GM19238 (cell line): ENCODE measurements around the gene COP1.

Experiments used
- DNase-seq: peaks from one replicate; pipeline ENCODE4 v3.0.0; 2011; ENCODE audit warnings: low spot score; ENCODE audit not compliant: insufficient read length

COP1 gene

GRCh38 chr1:176199707-176200106 lies 7.4 kb downstream of the COP1 start:
- DNase-seq = no peak

DNA sequence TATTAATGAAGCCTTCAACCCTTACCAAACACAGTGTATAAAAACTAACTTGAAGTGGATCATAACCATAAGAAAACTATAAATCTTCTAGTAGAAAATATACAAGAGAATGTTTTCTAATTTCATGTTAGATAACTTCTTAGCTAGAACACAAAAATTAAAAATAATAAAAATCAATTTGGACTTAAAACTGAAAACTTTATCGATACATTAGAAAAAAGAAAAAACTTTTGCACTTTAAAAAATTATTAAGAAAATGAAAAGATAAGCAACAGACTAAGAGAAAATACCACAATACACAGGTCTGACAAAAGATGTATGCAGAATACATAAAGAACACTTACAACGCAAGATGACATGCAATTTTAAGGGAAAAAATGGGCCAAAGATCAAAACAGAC lies 8.7 kb downstream of the COP1 start:
- no peak for DNase-seq

DNA sequence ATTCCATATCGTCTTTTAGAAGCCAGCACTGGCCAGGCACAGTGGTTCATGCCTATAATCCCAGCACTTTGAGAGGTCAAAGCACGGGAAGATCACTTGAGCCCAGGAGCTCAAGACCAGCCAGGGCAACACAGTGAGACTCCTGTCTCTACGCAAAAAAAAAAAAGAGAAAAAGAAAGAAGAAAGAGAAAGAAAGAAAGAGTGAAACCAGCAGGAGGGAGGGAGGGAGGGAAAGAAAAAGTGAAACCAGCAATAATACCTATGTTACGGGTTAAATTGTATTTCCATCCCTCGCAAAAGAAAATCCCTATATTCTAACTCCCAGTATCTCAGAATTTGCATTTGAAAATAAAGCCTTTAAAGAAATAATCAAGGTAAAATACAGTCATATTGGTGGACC lies 10.4 kb downstream of the COP1 start:
- DNase-seq = no peak

GRCh38 chr1:176195547-176195946 lies 11.5 kb downstream of the COP1 start:
- DNase-seq = no peak

DNA sequence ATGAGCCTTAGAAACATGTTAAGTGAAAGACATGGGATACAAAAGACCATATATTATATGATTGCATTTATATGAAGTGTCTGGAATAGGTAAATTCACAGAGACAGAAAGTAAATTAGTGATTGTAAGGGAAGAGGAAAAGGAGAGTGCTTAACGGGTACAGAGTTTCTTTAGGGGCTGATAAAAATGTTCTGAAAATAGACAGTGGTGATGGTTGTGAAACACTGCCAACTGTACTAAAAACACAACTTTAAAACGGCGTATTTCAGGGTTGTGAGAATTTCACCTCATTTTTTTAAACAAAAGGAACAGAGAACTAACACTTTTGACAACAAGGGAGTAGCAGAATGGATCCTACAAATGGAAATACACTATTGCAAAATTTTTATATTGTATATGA lies 13.4 kb downstream of the COP1 start:
- no peak for DNase-seq

DNA sequence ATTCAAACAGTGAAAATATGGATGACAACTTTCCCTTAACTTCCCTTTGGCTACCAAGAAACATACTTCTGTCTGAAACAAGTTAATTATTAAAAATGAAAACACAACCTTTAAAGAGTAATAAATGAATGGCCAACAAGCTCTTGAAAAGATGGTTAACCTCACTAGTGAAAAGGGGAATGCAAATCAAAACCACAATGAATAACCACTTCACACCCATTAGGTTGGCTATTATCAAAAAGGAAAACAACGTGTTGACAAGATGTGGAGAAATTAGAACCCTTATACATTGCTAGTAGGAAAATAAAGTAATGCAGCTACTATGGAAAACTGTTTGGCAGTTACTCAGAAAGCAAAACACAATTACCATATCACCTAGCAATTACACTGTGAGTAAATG lies 14.1 kb downstream of the COP1 start:
- no peak for DNase-seq

GRCh38 chr1:176188604-176189003 lies 18.5 kb downstream of the COP1 start:
- no peak for DNase-seq

GRCh38 chr1:176187001-176187400 lies 20.1 kb downstream of the COP1 start:
- DNase-seq = no peak

- no peak for DNase-seq
Measured at GRCh38 chr1:176183618-176184017, 23.5 kb downstream of the COP1 start.

DNA sequence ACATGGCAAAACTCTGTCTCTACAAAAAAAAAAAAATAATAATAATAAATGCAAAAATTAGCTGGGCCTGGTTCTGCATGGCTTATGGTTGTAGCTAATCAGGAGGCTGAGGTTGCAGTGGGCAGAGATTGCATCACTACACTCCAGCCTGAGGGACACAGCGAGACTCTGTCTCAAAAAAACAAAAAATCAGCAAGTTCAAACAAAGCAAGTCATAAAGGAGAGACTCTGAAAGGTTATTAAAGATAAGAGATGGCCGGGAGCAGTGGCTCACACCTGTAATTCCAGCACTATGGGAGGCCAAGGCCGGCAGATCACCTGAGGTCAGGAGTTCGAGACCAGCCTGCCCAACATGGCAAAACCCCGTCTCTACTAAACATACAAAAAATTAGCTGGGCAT lies 28.8 kb downstream of the COP1 start:
- no peak for DNase-seq

- no peak for DNase-seq
Measured at GRCh38 chr1:176177764-176178163, 29.3 kb downstream of the COP1 start.

GRCh38 chr1:176174108-176174507 lies 33.0 kb downstream of the COP1 start:
- DNase-seq = no peak

DNA sequence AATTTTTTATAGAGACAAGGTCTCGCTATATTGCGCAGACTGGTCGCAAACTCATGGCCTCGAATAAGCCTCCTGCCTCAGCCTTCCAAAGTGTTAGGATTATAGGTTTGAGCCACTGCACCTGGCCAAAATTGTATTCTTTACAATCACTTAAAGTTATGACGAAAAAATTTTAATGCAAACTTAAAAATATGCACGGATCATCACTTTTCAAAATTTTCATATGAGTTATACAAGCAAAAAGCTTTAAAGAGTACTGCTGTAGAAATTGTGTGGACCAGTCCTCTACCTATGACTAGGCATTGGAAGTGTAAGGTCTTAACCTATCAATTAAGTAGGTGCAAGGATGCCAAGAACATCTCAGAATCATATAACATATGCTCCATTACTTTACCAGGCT lies 34.9 kb downstream of the COP1 start:
- DNase-seq = no peak

DNA sequence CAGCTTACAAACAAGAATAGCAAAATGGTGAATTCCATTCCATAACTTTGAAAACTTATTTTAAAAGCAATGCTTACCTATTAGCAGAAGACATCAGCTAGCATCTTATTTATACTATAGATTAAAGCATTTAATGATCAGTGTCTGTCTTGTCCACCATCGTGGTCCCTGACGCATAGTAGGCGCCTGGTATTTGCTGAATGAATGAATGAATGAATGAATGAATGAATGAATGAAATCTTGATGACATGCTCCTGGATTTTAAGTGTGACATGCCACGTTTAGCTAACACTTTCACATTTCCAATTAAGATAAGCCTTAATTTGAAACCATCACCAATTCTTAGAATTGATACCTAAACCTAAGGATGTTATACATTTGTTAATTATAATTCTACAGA lies 39.9 kb downstream of the COP1 start:
- DNase-seq = no peak

DNA sequence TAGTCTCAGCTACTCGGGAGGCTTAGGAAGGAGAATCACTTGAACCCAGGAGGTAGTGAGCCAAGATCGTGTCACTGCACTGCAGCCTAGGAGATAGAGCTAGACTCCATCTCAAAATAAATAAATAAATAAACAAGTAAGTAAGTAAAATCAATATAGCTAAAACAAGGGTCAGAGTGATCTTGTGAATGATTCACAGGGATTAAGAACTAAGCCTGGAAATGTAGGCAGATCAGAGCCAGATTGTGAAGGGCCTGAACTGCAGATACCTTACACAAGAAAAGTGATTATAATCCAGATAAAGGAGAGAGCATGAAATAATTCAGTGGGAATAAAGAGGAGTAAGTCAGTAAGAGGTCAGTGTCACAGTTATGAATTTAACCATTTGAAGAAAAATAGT lies 41.5 kb downstream of the COP1 start:
- no peak for DNase-seq

GRCh38 chr1:176164014-176164678 lies 42.9 kb downstream of the COP1 start:
- no peak for DNase-seq

DNA sequence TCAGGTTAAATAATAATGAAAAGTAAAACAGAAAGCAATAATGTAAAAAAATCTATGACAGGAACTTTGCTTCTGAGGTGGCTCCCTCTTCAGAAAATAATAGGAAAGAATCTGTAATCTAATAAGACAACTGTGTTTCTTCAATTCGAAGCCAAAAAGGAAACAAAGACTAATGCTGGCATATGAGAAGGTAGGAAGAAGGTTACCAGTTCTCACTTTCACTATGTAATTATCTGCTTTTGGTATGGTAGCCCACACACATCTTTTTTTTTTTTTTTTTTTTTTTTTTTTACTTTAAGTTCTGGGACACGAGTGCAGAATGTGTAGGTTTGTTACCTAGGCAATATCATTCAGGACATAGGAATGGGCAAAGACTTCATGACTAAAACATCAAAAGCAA lies 47.1 kb downstream of the COP1 start:
- no peak for DNase-seq

DNA sequence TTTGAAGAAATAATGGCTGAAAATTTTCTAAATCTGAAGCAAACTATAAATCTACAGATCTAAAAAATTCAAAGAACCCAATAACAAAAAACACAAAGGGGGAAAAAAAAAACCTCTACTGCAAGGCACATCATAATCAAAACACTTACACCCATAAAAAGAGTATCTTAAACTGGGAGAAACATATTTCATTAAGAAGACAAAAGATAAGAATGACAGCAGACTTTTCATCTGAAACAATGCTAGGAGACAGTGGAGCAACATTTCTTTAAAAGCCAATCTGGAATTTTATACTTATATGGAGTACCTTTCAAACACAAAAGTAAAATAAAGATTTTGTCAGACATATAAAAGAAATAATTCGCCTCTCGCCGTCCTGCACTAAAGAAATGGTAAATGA lies 49.1 kb downstream of the COP1 start:
- DNase-seq = no peak

GRCh38 chr1:176149939-176150807 lies 56.9 kb downstream of the COP1 start:
- no peak for DNase-seq

DNA sequence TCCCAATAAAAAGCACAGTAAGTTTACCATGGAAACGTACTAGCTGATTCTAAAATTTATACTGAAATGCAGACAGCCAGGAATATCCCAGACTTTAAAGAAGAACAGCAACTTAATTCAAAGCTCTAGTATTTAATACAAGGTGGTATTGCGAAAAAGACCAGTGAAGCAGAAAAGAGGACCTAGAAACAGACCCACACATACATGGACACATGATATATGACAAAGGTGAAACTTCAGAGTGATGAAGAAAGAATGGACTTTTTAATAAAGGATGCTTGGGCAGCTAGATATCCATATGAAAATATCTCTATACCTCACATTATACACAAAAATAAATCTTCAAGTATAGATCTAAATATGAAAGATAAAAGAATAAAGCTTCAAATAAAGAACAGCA lies 62.6 kb downstream of the COP1 start:
- no peak for DNase-seq

DNA sequence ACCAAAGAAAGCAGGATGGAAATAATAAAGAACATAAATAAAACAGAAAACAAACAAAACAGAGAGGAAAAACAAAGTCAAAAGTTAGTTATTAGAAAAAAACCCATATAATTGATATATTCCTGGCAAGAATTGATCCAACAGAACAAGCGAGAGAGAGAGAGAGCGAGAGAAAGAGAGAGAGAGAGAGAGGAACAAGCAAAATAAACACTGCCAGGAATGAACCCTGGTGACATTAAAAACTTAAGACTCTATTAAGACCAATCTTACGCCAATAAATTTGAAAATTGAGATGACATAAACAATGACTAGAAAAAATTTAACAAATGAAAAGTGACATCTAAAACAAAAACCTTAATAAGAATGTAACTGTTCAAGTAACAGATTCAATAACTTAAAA lies 64.1 kb downstream of the COP1 start:
- DNase-seq = no peak

GRCh38 chr1:176141449-176141848 lies 65.6 kb downstream of the COP1 start:
- no peak for DNase-seq

- DNase-seq = no peak
Measured at GRCh38 chr1:176136891-176137290, 70.2 kb downstream of the COP1 start.
